ENCODE data around the gene ACAP3. TPM values are rescaled to one million over a fixed set of nuclear protein-coding genes. Genes with fewer than 3 reads are reported as not detected.

Gene ACAP3
- polyA plus RNA-seq, 4 donors = 28.6 to 71.1 (median 50.6) TPM

DNA sequence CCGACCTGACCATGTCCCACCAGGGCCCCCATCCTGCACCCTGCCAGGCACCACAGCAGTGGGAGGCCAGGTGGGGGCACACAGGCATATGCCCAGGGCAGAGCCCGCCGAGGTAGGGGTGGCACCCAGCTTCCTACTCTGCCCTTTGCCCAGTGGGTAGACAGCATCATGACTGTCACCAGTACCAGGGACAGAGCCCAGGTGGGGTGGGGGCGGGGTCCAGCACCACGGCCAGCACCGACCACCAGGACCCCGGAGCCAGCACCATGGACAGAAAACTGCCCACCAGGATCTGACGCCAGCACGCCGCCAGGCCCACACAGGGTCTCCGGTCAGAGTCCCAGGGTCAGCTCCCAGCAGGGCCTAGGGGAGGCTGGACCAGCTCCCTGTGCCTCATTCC is 27.1 kb upstream of the ACAP3 start:
- peaks cover 0 to 22% (median 0%) of the 10 kb centered on the region in 3 donors for H3K4me1 ChIP-seq (ENCODE audit: control insufficient read depth in 3 of 3, insufficient read depth in 2 of 3, low read depth in 1 of 3, low read length in 2 of 3)
- no peak overlapping the region for H3K4me3 ChIP-seq (ENCODE audit: low read depth in 1 of 3, low read length in 3 of 3)
- DNase-seq (no peak), FAIRE-seq (no peak)
- no peak overlapping the region for H3K27ac ChIP-seq (ENCODE audit: low read depth in 1 of 3, low read length in 2 of 3)
- no peaks in the 10 kb centered on the region for H3K9me3 ChIP-seq (ENCODE audit: control insufficient read depth in 2 of 2, insufficient read depth in 1 of 2, low read depth in 1 of 2, low read length in 1 of 2)
- H3K36me3 ChIP-seq (ENCODE audit: control insufficient read depth in 3 of 3, insufficient read depth in 2 of 3, low read depth in 1 of 3, low read length in 3 of 3) = peaks cover 0 to 71% (median 10%) of the 10 kb centered on the region in 3 donors
- H3K27me3 ChIP-seq (ENCODE audit: control insufficient read depth in 3 of 3, insufficient read depth in 3 of 3, low read length in 3 of 3) = no peaks in the 10 kb centered on the region
- WGBS, 3 donors = 70 to 79% (median 70%) methylated on average over 11 of the region's 11 CpGs

DNA sequence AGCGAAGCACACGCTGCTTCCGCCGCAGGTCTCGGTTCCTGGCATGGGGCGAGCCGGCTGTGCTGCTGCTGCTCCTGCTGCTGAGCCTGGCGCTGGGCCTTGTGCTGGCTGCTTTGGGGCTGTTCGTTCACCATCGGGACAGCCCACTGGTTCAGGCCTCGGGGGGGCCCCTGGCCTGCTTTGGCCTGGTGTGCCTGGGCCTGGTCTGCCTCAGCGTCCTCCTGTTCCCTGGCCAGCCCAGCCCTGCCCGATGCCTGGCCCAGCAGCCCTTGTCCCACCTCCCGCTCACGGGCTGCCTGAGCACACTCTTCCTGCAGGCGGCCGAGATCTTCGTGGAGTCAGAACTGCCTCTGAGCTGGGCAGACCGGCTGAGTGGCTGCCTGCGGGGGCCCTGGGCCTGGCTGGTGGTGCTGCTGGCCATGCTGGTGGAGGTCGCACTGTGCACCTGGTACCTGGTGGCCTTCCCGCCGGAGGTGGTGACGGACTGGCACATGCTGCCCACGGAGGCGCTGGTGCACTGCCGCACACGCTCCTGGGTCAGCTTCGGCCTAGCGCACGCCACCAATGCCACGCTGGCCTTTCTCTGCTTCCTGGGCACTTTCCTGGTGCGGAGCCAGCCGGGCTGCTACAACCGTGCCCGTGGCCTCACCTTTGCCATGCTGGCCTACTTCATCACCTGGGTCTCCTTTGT is 26.0 kb upstream of the ACAP3 start:
- Histone ChIP-seq H3K27ac (ENCODE audit: low read depth in 1 of 3, low read length in 2 of 3) (no peak overlapping the region), H3K4me3 (ENCODE audit: low read depth in 1 of 3, low read length in 3 of 3) (no peak overlapping the region), H3K4me1 (ENCODE audit: control insufficient read depth in 3 of 3, insufficient read depth in 2 of 3, low read depth in 1 of 3, low read length in 2 of 3) (peaks cover 0 to 22% (median 0%) of the 10 kb centered on the region in 3 donors), H3K36me3 (ENCODE audit: control insufficient read depth in 3 of 3, insufficient read depth in 2 of 3, low read depth in 1 of 3, low read length in 3 of 3) (peaks cover 0 to 67% (median 9%) of the 10 kb centered on the region in 3 donors), H3K27me3 (ENCODE audit: control insufficient read depth in 3 of 3, insufficient read depth in 3 of 3, low read length in 3 of 3) (no peaks in the 10 kb centered on the region), H3K9me3 (ENCODE audit: control insufficient read depth in 2 of 2, insufficient read depth in 1 of 2, low read depth in 1 of 2, low read length in 1 of 2) (no peaks in the 10 kb centered on the region)
- DNase-seq (no peak), FAIRE-seq (no peak)
- 67 to 85% (median 69%) methylated on average over 34 to 36 of the region's 36 CpGs for WGBS, 3 donors

DNA sequence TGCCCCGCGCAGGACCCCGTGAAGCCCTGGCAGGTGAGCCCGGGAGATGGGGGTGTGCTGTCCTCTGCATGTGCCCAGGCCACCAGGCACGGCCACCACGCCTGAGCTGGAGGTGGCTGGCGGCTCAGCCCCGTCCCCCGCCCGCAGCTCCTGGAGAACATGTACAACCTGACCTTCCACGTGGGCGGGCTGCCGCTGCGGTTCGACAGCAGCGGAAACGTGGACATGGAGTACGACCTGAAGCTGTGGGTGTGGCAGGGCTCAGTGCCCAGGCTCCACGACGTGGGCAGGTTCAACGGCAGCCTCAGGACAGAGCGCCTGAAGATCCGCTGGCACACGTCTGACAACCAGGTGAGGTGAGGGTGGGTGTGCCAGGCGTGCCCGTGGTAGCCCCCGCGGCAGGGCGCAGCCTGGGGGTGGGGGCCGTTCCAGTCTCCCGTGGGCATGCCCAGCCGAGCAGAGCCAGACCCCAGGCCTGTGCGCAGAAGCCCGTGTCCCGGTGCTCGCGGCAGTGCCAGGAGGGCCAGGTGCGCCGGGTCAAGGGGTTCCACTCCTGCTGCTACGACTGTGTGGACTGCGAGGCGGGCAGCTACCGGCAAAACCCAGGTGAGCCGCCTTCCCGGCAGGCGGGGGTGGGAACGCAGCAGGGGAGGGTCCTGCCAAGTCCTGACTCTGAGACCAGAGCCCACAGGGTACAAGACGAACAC is 25.2 kb upstream of the ACAP3 start:
- Histone ChIP-seq H3K27ac (ENCODE audit: low read depth in 1 of 3, low read length in 2 of 3) (no peak overlapping the region), H3K4me1 (ENCODE audit: control insufficient read depth in 3 of 3, insufficient read depth in 2 of 3, low read depth in 1 of 3, low read length in 2 of 3) (peaks cover 0 to 22% (median 0%) of the 10 kb centered on the region in 3 donors), H3K4me3 (ENCODE audit: low read depth in 1 of 3, low read length in 3 of 3) (no peak overlapping the region), H3K9me3 (ENCODE audit: control insufficient read depth in 2 of 2, insufficient read depth in 1 of 2, low read depth in 1 of 2, low read length in 1 of 2) (no peaks in the 10 kb centered on the region), H3K27me3 (ENCODE audit: control insufficient read depth in 3 of 3, insufficient read depth in 3 of 3, low read length in 3 of 3) (no peaks in the 10 kb centered on the region), H3K36me3 (ENCODE audit: control insufficient read depth in 3 of 3, insufficient read depth in 2 of 3, low read depth in 1 of 3, low read length in 3 of 3) (peaks cover 0 to 67% (median 1%) of the 10 kb centered on the region in 3 donors)
- DNase-seq = peak in 1 of 2 donors; percentile 78
- FAIRE-seq = no peak
- 25 to 76% (median 28%) methylated on average over 29 to 48 of the region's 48 CpGs for WGBS, 3 donors

DNA sequence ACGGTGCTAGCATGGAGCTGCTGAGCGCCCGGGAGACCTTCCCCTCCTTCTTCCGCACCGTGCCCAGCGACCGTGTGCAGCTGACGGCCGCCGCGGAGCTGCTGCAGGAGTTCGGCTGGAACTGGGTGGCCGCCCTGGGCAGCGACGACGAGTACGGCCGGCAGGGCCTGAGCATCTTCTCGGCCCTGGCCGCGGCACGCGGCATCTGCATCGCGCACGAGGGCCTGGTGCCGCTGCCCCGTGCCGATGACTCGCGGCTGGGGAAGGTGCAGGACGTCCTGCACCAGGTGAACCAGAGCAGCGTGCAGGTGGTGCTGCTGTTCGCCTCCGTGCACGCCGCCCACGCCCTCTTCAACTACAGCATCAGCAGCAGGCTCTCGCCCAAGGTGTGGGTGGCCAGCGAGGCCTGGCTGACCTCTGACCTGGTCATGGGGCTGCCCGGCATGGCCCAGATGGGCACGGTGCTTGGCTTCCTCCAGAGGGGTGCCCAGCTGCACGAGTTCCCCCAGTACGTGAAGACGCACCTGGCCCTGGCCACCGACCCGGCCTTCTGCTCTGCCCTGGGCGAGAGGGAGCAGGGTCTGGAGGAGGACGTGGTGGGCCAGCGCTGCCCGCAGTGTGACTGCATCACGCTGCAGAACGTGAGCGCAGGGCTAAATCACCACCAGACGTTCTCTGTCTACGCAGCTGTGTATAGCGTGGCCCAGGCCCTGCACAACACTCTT is 24.5 kb upstream of the ACAP3 start:
- no peaks in the 10 kb centered on the region for H3K9me3 ChIP-seq (ENCODE audit: control insufficient read depth in 2 of 2, insufficient read depth in 1 of 2, low read depth in 1 of 2, low read length in 1 of 2)
- H3K27ac ChIP-seq (ENCODE audit: low read depth in 1 of 3, low read length in 2 of 3) = no peak overlapping the region
- no peak for FAIRE-seq
- H3K36me3 ChIP-seq (ENCODE audit: control insufficient read depth in 3 of 3, insufficient read depth in 2 of 3, low read depth in 1 of 3, low read length in 3 of 3) = peaks cover 0 to 67% (median 3%) of the 10 kb centered on the region in 3 donors
- no peak overlapping the region for H3K4me3 ChIP-seq (ENCODE audit: low read depth in 1 of 3, low read length in 3 of 3)
- 51 to 87% (median 66%) methylated on average over 54 to 57 of the region's 57 CpGs for WGBS, 3 donors
- peaks cover 0 to 17% (median 0%) of the 10 kb centered on the region in 3 donors for H3K4me1 ChIP-seq (ENCODE audit: control insufficient read depth in 3 of 3, insufficient read depth in 2 of 3, low read depth in 1 of 3, low read length in 2 of 3)
- no peaks in the 10 kb centered on the region for H3K27me3 ChIP-seq (ENCODE audit: control insufficient read depth in 3 of 3, insufficient read depth in 3 of 3, low read length in 3 of 3)
- DNase-seq = no peak

DNA sequence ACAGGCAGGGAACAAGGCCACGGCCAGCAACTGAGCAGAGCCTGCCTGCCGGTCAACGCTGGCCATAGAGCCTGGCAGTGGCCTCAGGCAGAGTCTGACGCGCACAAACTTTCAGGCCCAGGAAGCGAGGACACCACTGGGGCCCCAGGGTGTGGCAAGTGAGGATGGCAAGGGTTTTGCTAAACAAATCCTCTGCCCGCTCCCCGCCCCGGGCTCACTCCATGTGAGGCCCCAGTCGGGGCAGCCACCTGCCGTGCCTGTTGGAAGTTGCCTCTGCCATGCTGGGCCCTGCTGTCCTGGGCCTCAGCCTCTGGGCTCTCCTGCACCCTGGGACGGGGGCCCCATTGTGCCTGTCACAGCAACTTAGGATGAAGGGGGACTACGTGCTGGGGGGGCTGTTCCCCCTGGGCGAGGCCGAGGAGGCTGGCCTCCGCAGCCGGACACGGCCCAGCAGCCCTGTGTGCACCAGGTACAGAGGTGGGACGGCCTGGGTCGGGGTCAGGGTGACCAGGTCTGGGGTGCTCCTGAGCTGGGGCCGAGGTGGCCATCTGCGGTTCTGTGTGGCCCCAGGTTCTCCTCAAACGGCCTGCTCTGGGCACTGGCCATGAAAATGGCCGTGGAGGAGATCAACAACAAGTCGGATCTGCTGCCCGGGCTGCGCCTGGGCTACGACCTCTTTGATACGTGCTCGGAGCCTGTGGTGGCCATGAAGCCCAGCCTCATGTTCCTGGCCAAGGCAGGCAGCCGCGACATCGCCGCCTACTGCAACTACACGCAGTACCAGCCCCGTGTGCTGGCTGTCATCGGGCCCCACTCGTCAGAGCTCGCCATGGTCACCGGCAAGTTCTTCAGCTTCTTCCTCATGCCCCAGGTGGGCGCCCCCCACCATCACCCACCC is 23.6 kb upstream of the ACAP3 start, which contains the start of gene TAS1R3:
Gene TAS1R3, plus strand, starts transcription at position 213 of the 898 bp plus-strand sequence. Its CDS starts 66 bp downstream, at position 279.
- FAIRE-seq = no peak
- Histone ChIP-seq H3K27me3 (ENCODE audit: control insufficient read depth in 3 of 3, insufficient read depth in 3 of 3, low read length in 3 of 3) (no peaks in the 10 kb centered on the region), H3K27ac (ENCODE audit: low read depth in 1 of 3, low read length in 2 of 3) (peak within 1 kb of the TSS in 1 of 3 donors; percentile 15)

DNA sequence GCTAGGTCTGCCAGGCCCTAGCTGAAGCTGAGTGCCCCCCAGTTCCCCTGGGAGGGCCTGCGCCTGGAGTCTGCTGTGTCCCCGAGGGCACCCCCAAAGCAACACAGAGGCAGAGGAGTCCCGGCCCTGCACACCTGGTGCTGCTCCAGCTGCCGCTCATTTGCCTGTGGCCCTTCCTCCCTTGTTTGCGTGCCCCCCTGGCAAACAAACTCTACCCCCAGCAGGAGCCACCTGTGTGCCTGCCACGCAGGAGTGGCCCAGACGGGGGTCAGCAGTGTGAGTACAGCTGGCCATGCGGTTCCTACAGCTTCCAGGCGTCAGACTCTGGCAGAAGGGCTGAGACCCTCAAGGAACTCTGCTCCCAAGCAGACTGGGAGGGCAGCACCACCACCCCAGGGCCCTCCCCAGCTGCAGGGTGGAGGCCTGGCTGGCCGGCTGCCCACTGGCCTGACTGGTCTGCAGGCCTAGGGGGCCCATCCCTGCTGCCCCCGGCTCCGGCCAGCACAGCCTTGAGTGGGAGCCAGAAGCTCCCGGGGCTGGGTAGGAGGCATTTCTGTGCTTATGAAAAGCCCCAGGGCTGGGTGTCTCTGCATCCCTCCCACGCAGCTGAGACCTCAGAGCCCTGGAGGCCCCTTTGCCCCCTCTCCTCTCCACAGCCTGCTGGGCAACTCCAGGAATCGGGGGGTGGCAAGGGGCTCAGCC is 22.8 kb upstream of the ACAP3 start:
- Histone ChIP-seq H3K27me3 (ENCODE audit: control insufficient read depth in 3 of 3, insufficient read depth in 3 of 3, low read length in 3 of 3) (no peaks in the 10 kb centered on the region), H3K4me1 (ENCODE audit: control insufficient read depth in 3 of 3, insufficient read depth in 2 of 3, low read depth in 1 of 3, low read length in 2 of 3) (peaks cover 0 to 26% (median 0%) of the 10 kb centered on the region in 3 donors), H3K9me3 (ENCODE audit: control insufficient read depth in 2 of 2, insufficient read depth in 1 of 2, low read depth in 1 of 2, low read length in 1 of 2) (no peaks in the 10 kb centered on the region), H3K36me3 (ENCODE audit: control insufficient read depth in 3 of 3, insufficient read depth in 2 of 3, low read depth in 1 of 3, low read length in 3 of 3) (peaks cover 0 to 64% (median 3%) of the 10 kb centered on the region in 3 donors), H3K4me3 (ENCODE audit: low read depth in 1 of 3, low read length in 3 of 3) (no peak overlapping the region), H3K27ac (ENCODE audit: low read depth in 1 of 3, low read length in 2 of 3) (peak overlapping the region in 1 of 3 donors; percentile 15)
- DNase-seq = no peak
- WGBS, 3 donors = 40 to 55% (median 41%) methylated on average over 11 to 15 of the region's 15 CpGs
- no peak for FAIRE-seq

More for the DNA sequence above, 23.6 kb upstream of the ACAP3 start, which contains the start of gene TAS1R3:
- no peak within 1 kb of the TSS for H3K4me3 ChIP-seq (ENCODE audit: low read depth in 1 of 3, low read length in 3 of 3)
- peaks cover 0 to 68% (median 3%) of the 10 kb centered on the region in 3 donors for H3K36me3 ChIP-seq (ENCODE audit: control insufficient read depth in 3 of 3, insufficient read depth in 2 of 3, low read depth in 1 of 3, low read length in 3 of 3)
- H3K9me3 ChIP-seq (ENCODE audit: control insufficient read depth in 2 of 2, insufficient read depth in 1 of 2, low read depth in 1 of 2, low read length in 1 of 2) = no peaks in the 10 kb centered on the region
- 43 to 72% (median 56%) methylated on average over 37 to 41 of the region's 41 CpGs for WGBS, 3 donors
- no peak for DNase-seq
- peaks cover 0 to 18% (median 0%) of the 10 kb centered on the region in 3 donors for H3K4me1 ChIP-seq (ENCODE audit: control insufficient read depth in 3 of 3, insufficient read depth in 2 of 3, low read depth in 1 of 3, low read length in 2 of 3)

DNA sequence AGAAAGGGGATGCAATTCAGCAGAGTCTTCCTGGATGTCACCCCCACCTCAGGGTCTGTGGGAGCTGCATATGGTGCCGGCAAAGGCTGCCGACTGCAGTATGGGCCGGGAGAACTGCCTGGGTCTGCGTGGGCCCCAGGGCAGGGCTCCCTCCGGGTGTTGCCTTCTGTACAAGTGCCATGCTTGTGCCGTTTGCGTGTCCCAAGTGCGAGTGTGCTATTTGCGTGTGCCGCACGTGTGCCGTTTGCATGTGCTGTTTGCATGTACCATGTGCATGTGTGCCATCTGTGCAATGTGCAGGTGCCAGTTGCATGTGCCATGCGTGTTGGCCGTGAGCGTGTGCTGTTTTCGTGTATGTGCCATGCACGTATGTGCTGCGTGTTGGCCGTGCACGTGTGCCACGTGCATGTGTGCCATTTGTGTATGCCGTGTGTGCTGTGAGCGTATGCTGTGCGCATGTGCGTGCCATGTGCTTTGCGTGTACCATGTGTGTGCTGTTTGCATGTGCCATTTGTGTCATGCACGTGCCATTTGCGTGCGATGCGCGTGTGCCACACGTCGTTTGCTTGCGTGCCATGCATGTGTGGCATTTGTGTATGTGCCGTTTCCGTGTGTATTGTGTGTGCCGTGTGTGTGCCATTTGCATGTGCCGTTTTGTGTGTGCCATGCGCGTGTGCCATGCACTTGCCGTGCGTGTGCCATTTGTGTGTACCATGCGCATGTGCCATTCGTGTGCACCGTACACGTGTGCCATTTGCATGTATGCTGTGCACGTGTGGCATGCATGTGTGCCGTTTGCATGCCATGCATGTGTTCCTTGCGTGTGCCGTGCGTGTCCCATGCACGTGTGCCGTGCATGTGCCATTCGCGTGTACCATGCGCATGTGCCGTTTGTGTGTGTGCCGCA is 21.8 kb upstream of the ACAP3 start:
- no peak for DNase-seq
- Histone ChIP-seq H3K9me3 (ENCODE audit: control insufficient read depth in 2 of 2, insufficient read depth in 1 of 2, low read depth in 1 of 2, low read length in 1 of 2) (no peaks in the 10 kb centered on the region), H3K27ac (ENCODE audit: low read depth in 1 of 3, low read length in 2 of 3) (no peak overlapping the region), H3K4me1 (ENCODE audit: control insufficient read depth in 3 of 3, insufficient read depth in 2 of 3, low read depth in 1 of 3, low read length in 2 of 3) (peaks cover 0 to 30% (median 0%) of the 10 kb centered on the region in 3 donors), H3K36me3 (ENCODE audit: control insufficient read depth in 3 of 3, insufficient read depth in 2 of 3, low read depth in 1 of 3, low read length in 3 of 3) (peaks cover 0 to 58% (median 3%) of the 10 kb centered on the region in 3 donors), H3K27me3 (ENCODE audit: control insufficient read depth in 3 of 3, insufficient read depth in 3 of 3, low read length in 3 of 3) (no peaks in the 10 kb centered on the region), H3K4me3 (ENCODE audit: low read depth in 1 of 3, low read length in 3 of 3) (no peak overlapping the region)
- WGBS, 3 donors = 86 to 92% (median 88%) methylated on average over 58 of the region's 58 CpGs
- no peak for FAIRE-seq
